Fibroblast of lung (primary cell): ENCODE data around the gene P2RY6.

ENCODE experiments used
- EZH2 ChIP-seq: IDR thresholded peaks from 2 replicates; pipeline ENCODE4 v1.5.1; 2012; ENCODE audit warnings: low read length, control low read depth, mild to moderate bottlenecking; ENCODE audit errors: missing control alignments
- TF ChIP-seq, protein P1 (sequence below), 2 donors: IDR thresholded peaks in 1 of 2; conservative IDR thresholded peaks in 1 of 2; 1 replicate in 1 of 2; 2 replicates in 1 of 2; pipeline ENCODE4 v1.5.1; 2011 to 2012; ENCODE audit warnings: low read length in 2 of 2, control low read depth in 1 of 2, inconsistent platforms in 1 of 2, low read depth in 1 of 2, mild to moderate bottlenecking in 1 of 2

DNA sequence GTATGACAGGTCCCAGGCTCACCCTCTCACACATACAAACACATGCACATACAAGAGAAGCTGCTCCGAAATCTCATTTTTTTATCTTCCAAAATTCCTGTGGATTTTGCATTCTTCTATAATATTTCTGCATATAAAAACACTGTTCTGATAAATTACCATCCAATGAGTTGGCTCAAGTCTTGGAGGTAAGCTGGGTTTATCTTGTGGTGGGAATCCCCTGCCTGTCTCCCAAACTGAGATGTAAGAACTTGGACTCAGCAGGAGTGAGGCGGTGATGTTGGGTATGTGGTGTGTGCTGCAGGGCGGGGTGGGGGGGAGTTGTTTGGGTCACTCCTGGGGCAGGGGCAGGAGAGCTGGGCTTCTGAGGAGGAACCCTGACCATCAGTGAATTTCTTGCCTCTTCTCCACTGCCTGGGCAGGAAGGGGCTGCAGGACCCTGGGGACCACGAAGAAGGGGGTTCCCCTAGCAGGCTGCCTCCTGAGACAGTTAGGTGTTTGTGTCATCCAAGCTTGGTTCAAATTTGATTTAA lies 6.8 kb upstream of the P2RY6 start:
- TF ChIP-seq, protein P1, sequence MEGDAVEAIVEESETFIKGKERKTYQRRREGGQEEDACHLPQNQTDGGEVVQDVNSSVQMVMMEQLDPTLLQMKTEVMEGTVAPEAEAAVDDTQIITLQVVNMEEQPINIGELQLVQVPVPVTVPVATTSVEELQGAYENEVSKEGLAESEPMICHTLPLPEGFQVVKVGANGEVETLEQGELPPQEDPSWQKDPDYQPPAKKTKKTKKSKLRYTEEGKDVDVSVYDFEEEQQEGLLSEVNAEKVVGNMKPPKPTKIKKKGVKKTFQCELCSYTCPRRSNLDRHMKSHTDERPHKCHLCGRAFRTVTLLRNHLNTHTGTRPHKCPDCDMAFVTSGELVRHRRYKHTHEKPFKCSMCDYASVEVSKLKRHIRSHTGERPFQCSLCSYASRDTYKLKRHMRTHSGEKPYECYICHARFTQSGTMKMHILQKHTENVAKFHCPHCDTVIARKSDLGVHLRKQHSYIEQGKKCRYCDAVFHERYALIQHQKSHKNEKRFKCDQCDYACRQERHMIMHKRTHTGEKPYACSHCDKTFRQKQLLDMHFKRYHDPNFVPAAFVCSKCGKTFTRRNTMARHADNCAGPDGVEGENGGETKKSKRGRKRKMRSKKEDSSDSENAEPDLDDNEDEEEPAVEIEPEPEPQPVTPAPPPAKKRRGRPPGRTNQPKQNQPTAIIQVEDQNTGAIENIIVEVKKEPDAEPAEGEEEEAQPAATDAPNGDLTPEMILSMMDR (conservative IDR thresholded peaks at IDR 0.05 in 1 of 2, IDR thresholded peaks at IDR 0.05 in 1 of 2; ENCODE audit: low read depth in 1 of 2, low read length in 2 of 2): no peak
- no peak for TF ChIP-seq EZH2
